Right ventricle myocardium inferior (tissue), 1 donor: Measurements from ENCODE around the gene PPP2R3A. TPM values are rescaled to one million over a fixed set of nuclear protein-coding genes. Genes with fewer than 3 reads are reported as not detected.

Experiments used
- ATAC-seq: fragments of 200-7000 bp; cut with Tn5 transposase; one replicate; pipeline ENCODE4 v1.9.1; 2020; ENCODE audit warnings: mild to moderate bottlenecking, moderate library complexity
- DNase-seq: peaks from one replicate; pipeline ENCODE4 v3.0.0; 2021; ENCODE audit errors: missing footprints
- intact Hi-C: fragments of 100-400 bp; cut with DNase I; formaldehyde crosslinking; loops from one replicate; pipeline ENCODE4 v1.11.0; 2022
- total RNA-seq: library from RNA; stranded (reverse); fragmentation: NEBNext Ultra II Directional; extraction: Animal tissue kit (Norgen Biotek cat#: 25700); gene quantifications from one replicate; pipeline ENCODE4 v1.2.1, GENCODE V29; 2021
- donor health status: DM: no; HTN: yes; CAD: no; lungs with severe emphysema.

The PPP2R3A gene
- total RNA-seq, 1 donor from 2014 or later: 107 TPM

DNA sequence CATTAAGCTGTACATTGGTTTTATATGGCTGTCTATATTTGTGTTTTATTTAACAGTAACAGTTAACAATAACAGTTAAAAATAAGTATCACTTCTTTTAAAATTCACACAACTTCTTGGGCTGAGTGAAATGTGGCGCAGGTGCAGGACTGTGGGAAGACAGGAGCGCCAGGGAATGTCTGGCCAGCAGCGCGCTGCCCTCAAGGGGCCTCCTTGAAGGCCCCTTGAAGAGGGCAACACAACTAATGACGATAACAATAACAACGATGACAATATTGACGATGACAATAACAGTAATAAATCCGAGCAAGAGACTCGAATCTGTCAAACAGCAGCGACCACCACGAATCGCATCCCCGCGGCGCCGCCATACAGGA lies 411 bp upstream of the PPP2R3A start:
- intact Hi-C loops: loop anchor here (5.0 kb wide), 2 partner anchors 48 to 77 kb away; no protein-coding TSS in a partner anchor
- DNase-seq: no peak
- ATAC-seq: peak; percentile 42

GRCh38 chr3:135966271-135966961 lies 888 bp downstream of the PPP2R3A start:
- peak; percentile 20 for ATAC-seq
- DNase-seq: no peak
- intact Hi-C loops: loop anchor here (2.0 to 5.0 kb wide), 3 partner anchors 49 to 76 kb away; no protein-coding TSS in a partner anchor

DNA sequence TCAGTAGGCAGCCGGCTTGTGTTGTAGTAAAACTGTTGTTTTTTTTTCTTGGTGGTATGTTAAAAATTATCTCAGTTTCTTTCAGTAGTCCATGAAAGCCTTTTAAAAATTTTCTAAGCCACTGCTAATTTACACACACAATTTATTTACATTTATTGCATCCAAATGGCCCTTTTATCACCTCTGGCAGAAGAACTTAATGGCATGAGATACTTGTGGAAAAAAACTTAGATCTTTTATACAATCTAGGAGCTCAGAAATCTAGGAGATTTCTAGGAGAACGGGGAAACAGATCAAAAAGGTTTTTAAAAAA lies 1.4 kb downstream of the PPP2R3A start:
- intact Hi-C loops: loop anchor here (2.0 to 5.0 kb wide), 3 partner anchors 50 to 75 kb away; no protein-coding TSS in a partner anchor
- ATAC-seq (no peak), DNase-seq (no peak)

DNA sequence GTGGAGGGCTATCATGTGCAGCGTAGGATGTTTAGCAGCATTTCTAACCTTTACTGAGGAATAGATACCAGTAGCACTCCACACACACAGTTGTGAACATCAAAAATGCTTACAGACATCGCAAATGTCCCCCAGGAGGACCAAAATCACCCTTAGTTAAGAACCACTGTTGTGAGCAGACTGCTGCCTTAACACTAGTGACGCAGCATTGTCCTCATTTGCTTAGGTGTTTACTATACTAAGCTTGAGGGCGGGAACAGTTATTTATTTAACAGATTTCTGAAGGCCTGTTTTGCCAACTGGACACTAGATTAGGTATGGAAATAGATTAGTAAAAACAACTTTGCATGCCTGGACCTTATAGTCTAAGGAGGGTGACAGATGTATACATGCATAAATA lies 2.3 kb downstream of the PPP2R3A start:
- intact Hi-C loops: loop anchor here (2.0 to 5.0 kb wide), 3 partner anchors 51 to 74 kb away; no protein-coding TSS in a partner anchor
- DNase-seq: no peak
- no peak for ATAC-seq

DNA sequence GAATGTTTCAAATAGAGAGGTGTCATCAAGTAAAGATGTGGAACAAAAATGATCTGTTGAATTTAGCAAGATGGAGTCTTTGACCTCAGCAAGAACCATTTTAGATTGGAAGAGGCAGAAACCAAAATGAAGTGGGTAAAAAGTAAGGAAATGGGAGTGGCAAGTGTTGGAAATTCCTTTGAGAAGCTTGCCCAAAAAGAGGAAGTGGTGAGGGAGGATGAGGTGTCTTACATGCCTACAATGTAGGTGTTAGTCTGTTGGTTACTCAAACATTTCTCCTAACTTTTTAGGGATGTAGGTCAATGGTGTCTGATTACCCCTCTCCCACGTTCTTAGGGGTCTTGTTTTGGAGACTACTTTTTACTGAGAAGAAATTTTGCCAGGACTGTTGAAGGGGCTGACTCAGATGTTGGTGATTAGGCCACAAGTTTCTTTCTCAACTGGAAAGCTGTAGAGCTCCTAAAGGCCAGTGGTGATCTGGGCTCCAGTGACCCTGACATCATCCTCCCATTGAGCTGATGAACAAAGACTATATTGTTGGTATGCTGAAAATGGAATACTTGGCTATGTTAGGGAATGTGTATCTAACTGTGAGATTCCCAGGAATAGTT lies 5.1 kb downstream of the PPP2R3A start:
- intact Hi-C loops: no loop called here
- ATAC-seq (no peak), DNase-seq (no peak)

GRCh38 chr3:135973841-135974240 lies 8.3 kb downstream of the PPP2R3A start:
- intact Hi-C loops: no loop called here
- DNase-seq: no peak
- ATAC-seq: no peak

DNA sequence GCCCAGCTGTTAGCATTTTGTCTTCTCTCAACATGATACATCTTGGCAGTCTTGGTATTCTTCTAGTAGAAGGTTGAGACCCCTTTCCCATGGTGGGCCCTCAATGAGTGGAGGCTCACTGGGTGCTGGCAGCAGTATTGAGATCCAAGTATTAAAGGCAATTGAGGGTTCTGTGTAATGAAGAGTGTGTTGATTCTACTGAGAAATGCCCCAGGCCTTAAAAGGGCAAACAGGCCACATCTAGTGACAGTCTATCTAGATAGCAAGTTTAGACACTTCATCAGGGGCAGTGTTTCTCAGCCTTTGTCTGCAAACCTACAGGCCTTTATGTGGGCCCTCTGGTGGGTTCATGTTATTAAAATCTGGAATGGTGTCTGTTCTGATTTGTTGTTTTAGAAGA lies 9.5 kb downstream of the PPP2R3A start:
- intact Hi-C loops: no loop called here
- ATAC-seq (no peak), DNase-seq (no peak)

- no peak for ATAC-seq
- intact Hi-C loops: no loop called here
- no peak for DNase-seq
Observed at GRCh38 chr3:135975536-135975935, 10.0 kb downstream of the PPP2R3A start.

DNA sequence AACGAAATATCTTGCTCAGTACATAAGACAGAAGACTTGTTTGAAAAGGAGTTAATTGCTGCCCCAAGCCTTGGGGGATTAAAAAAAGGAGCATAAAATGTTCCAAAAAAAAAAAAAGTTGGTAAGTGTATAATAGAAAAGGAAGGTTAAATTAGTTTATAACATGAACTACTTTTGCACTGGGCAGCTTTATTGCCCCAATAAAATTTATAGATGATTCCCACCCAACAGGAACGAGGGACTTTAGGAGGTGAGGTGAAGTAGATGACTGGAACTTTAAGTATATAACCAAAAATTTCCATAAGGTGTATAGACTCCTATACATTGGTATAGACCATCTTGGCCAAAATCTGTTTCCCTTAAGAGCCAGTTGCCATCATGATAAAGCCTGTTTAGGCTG lies 14.8 kb downstream of the PPP2R3A start:
- intact Hi-C loops: no loop called here
- no peak for ATAC-seq
- DNase-seq: no peak

DNA sequence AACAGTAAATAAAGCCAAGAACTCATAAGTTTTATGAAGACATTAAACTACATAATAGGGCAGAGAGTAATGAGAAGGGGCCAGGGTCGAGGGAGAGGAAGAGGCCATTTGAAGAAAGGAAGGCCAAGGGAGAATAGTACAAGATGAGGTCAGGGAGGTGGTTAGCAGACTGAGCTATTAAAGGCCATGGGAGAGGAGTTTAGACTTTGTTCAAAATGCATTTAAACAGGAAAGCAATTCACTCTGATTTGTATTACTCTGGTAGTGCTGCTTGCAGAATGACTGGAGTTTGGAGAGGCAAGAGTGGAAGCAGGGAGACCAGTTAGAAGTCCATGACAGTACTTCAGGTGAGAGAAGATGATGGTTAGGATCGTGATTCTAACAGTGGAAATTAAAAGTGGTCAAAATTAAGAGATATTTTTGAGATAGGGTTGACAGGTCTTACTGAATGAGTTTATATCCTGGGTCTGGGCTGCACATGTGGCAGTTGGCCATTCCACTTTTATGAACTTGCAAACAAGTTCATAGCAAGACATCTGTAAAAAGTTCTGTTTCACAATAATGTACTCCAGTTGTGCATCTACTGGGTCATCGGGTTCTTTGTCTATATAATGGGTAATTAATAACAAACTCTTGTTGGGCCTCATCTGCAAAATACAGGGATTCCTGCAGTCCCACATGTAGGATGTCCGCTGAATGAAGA lies 16.3 kb downstream of the PPP2R3A start:
- DNase-seq: no peak
- intact Hi-C loops: no loop called here
- ATAC-seq: no peak

DNA sequence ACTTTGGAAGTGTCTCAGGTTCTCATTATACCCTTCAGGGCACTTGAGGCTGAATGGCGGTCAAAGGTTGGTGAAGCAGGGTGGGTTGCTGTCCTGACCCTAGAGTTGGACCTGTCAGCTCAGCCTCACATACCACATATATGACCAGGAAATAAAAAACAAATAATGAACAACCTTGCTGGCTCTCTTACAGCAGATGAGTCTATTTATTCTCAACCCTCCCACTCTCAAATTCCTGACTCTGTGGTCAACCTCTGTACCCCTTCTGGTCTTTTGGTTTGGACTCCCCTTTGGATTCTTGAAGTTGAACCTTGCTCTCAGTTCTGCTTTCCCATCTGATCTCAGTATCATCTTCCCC lies 16.9 kb downstream of the PPP2R3A start:
- intact Hi-C loops: no loop called here
- DNase-seq (no peak), ATAC-seq (no peak)

DNA sequence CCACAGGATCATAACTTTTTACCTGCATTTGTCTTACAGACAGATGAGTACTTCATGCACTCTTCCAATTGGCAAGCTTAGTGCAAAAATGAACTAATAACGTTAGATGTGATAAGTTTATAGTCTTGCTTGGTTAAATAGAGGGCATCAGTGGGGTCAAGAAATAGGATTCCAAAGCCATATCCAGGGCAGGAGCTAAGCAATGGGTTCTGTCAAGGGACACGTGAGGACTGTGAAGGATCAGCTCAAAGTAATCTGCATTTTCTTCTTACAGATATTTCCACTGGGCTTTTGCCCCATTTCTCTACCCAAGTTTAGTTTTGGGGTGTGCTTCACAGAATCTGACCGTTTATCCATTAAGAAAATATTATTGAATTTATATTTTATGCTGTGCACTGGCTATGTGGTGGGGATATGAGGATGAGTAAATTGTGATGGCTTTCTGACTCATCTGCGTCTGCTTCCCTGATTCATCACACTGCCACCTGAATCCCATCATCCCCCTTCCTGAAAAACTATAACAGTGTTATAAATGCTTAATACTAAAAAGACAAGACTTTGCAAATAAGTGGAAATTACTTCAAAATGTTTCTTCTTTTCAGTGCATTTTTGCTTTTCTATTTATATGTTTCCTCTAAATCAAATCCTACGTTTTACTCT lies 17.5 kb downstream of the PPP2R3A start:
- no peak for ATAC-seq
- DNase-seq: no peak
- intact Hi-C loops: no loop called here

DNA sequence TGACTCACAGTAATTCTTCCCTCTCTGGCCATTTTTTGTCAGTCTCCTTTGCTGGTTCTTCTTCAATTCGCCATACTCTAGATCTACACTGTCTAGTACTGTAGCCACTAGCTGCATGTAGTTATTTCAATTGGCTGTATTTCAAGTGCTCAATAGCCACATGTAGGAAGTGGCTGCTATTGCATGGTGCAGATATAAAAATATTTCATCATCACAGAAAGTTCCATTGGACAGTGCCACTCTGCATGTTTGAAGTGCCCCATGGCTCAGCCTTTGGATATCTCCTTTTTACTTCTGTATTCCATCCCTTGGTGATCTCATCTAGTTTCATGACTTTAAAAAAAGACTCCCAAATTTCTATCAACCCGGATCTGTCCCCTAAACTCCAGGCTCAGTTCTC lies 22.1 kb downstream of the PPP2R3A start:
- peak; percentile 50 for ATAC-seq
- intact Hi-C loops: loop anchor here (5.0 kb wide), 1 partner anchor 35 kb away; no protein-coding TSS in a partner anchor
- no peak for DNase-seq

- ATAC-seq (no peak), DNase-seq (no peak)
- intact Hi-C loops: loop anchor here (5.0 kb wide), 1 partner anchor 33 kb away; no protein-coding TSS in a partner anchor
Observed at GRCh38 chr3:135989242-135989641, 23.7 kb downstream of the PPP2R3A start.

GRCh38 chr3:135990903-135991302 lies 25.4 kb downstream of the PPP2R3A start:
- intact Hi-C loops: no loop called here

DNA sequence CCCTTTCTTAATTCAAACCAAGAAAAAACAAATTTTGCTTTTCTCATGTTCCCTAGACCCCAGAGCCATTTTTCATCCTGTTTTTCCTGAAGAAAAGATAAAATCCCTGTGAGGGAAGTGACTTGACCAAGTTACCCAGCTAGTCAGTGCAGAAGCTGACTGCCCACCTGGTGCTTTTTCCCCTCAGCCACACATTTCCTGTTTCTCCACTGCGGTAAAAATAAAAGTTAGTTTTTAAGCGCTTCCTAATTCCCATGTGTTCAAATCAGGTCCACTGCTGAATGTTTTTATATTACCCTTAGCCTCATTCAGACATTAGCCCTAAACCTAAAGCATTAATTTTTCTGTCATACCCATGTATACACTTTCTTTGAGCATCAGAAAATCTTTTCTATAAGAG lies 26.1 kb downstream of the PPP2R3A start:
- intact Hi-C loops: no loop called here
- no peak for DNase-seq
- no peak for ATAC-seq

More at GRCh38 chr3:135990903-135991302, 25.4 kb downstream of the PPP2R3A start:
- peak; percentile 69 for ATAC-seq
- DNase-seq: no peak

- intact Hi-C loops: no loop called here
- DNase-seq (no peak), ATAC-seq (no peak)
Observed at GRCh38 chr3:135992072-135992471, 26.5 kb downstream of the PPP2R3A start.

DNA sequence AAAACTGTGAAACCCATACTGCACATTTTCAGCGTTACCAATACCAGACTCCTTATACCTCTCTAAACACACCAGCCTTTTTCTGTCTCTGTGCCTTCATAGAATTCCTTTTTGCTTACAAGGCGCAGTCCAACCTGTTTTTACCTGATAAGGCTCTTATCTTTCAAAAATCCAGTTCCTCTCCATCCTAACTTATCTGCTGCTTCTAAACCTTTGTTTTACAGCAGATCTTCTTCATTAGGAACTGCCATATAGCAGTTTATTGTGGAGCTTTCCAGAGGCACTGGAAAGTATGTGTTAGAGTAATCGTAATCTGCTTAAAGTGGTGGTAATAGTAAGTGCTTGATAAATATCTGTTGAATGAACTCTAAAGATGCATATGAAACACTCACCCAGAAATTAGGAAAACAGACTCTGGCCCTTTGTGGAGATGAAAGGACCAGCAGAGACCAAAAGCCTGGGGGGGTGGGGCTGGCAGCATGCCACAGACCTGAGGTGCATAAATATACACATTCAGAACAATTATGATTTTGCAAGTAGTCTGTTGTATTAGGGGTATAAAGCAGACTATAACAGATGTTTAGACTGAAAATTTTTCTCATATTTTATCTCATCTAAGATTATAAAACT lies 29.3 kb downstream of the PPP2R3A start:
- ATAC-seq: no peak
- intact Hi-C loops: no loop called here
- DNase-seq: no peak

DNA sequence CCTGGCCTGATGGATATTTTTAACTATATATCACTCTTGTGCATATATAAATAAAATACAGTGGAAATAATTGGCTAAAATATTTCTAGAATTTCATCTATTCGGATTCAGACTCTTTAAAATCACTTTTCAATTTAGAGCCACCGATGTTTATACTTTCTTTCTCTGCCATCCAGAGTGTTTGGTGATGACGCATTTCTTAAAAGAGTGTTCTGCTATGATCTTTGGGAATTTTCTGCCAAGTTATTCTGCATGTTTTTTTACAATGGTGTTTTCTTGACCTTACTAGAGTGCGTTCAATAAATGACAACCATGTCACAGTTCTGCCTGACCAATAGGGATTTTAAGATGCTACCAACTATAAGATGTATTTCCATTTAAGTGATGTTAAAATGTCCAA lies 30.2 kb downstream of the PPP2R3A start:
- DNase-seq (no peak), ATAC-seq (no peak)
- intact Hi-C loops: no loop called here
